Neural cell (in vitro differentiated cells): ENCODE measurements around the gene LYPD6B.

Experiments used
- CTCF ChIP-seq: fragments of 450-650 bp; IDR thresholded peaks from 2 replicates; pipeline ENCODE4 v1.5.1; 2014; ENCODE audit warnings: antibody characterized with exemption, mild to moderate bottlenecking, moderate library complexity; ENCODE audit not compliant: poor library complexity, severe bottlenecking
- EP300 ChIP-seq: fragments of 450-650 bp; conservative IDR thresholded peaks from 2 replicates; pipeline ENCODE4 v1.6.1; 2014; ENCODE audit warnings: antibody characterized with exemption, mild to moderate bottlenecking, moderate library complexity; ENCODE audit not compliant: poor library complexity, severe bottlenecking
- EZH2 ChIP-seq: fragments of 200-600, 300-800 bp; shearing (Covaris generic), sonication (generic); IDR thresholded peaks from 2 replicates; pipeline ENCODE4 v1.6.1; 2014; ENCODE audit warnings: antibody characterized with exemption, low read length, borderline replicate concordance, mild to moderate bottlenecking; ENCODE audit not compliant: insufficient read depth, poor library complexity, severe bottlenecking
- POLR2AphosphoS5 ChIP-seq: IDR thresholded peaks from 2 replicates; pipeline ENCODE4 v1.6.1; 2012
- RAD21 ChIP-seq: fragments of 450-650 bp; conservative IDR thresholded peaks from 2 replicates; pipeline ENCODE4 v1.6.1; 2014; ENCODE audit warnings: antibody characterized with exemption, mild to moderate bottlenecking, moderate library complexity
- REST ChIP-seq: IDR thresholded peaks from 2 replicates; pipeline ENCODE4 v1.6.1; 2012; ENCODE audit warnings: borderline replicate concordance
- SMC3 ChIP-seq: fragments of 450-650 bp; conservative IDR thresholded peaks from 2 replicates; pipeline ENCODE4 v1.6.1; 2014; ENCODE audit warnings: antibody characterized with exemption, mild to moderate bottlenecking, moderate library complexity; ENCODE audit not compliant: poor library complexity

- no peak for TF ChIP-seq SMC3
- TF ChIP-seq CTCF = no peak
- no peak for TF ChIP-seq RAD21
- TF ChIP-seq REST = no peak
- TF ChIP-seq EZH2 = no peak
- no peak for TF ChIP-seq POLR2AphosphoS5
- TF ChIP-seq EP300 = no peak
Measured at GRCh38 chr2:149136111-149136510, 97.6 kb downstream of the LYPD6B start.
